GM04503 (cell line): ENCODE results near the gene ROBO3.

Experiments
- DNase-seq: peaks from one replicate; pipeline ENCODE4 v3.0.0-alpha.2; 2012; ENCODE audit warnings: low read depth

Gene ROBO3

GRCh38 chr11:124876818-124877630 is 11.8 kb downstream of the ROBO3 start:
- DNase-seq, result no peak

- no peak for DNase-seq
Measured at GRCh38 chr11:124877631-124877909, 12.3 kb downstream of the ROBO3 start.

GRCh38 chr11:124877910-124878758 is 12.9 kb downstream of the ROBO3 start:
- DNase-seq, result no peak

GRCh38 chr11:124878759-124879492 is 13.7 kb downstream of the ROBO3 start:
- no peak for DNase-seq

- DNase-seq, result no peak
Measured at GRCh38 chr11:124879493-124880289, 14.5 kb downstream of the ROBO3 start.

- no peak for DNase-seq
Measured at GRCh38 chr11:124880290-124880611, 15.0 kb downstream of the ROBO3 start.

GRCh38 chr11:124880958-124881357 is 15.7 kb downstream of the ROBO3 start:
- no peak for DNase-seq

- no peak for DNase-seq
Measured at GRCh38 chr11:124882339-124883071, 17.3 kb downstream of the ROBO3 start.

GRCh38 chr11:124884340-124884739 is 19.1 kb downstream of the ROBO3 start:
- DNase-seq, result no peak

GRCh38 chr11:124884869-124885479 is 19.7 kb downstream of the ROBO3 start:
- no peak for DNase-seq

GRCh38 chr11:124886476-124886875 is 21.2 kb downstream of the ROBO3 start:
- no peak for DNase-seq

- no peak for DNase-seq
Measured at GRCh38 chr11:124886978-124887666, 21.9 kb downstream of the ROBO3 start.

GRCh38 chr11:124887667-124888013 is 22.4 kb downstream of the ROBO3 start:
- DNase-seq, result no peak

GRCh38 chr11:124889191-124890091 is 24.2 kb downstream of the ROBO3 start:
- no peak for DNase-seq

- DNase-seq, result no peak
Measured at GRCh38 chr11:124890151-124890550, 24.9 kb downstream of the ROBO3 start.

GRCh38 chr11:124890683-124891372 is 25.6 kb downstream of the ROBO3 start:
- DNase-seq, result no peak

GRCh38 chr11:124891373-124891861 is 26.2 kb downstream of the ROBO3 start:
- DNase-seq, result no peak

GRCh38 chr11:124892146-124892545 is 26.9 kb downstream of the ROBO3 start:
- DNase-seq, result no peak
